HepG2 (cell line): ENCODE results near the gene PLEKHB1. TPM values are rescaled to one million over a fixed set of nuclear protein-coding genes. Genes with fewer than 3 reads are reported as not detected.

ENCODE experiments used
- ATRX ChIP-seq: sonication (generic); formaldehyde crosslinking; IDR thresholded peaks from 2 replicates; pipeline ENCODE4 v1.4.0; 2020; ENCODE audit warnings: missing genetic modification reagents, borderline replicate concordance
- HNRNPL ChIP-seq: fragments of 200-400 bp; formaldehyde crosslinking; IDR thresholded peaks from 2 replicates; pipeline ENCODE4 v1.6.1; 2017; ENCODE audit warnings: mild to moderate bottlenecking, low read depth, low read length
- KLF16 ChIP-seq, 2 experiments: sonication (generic) in 1 of 2; formaldehyde crosslinking in 1 of 2; IDR thresholded peaks; 2 replicates each; pipeline versions ENCODE4 v1.6.1 to v1.8.0; 2016 to 2023; ENCODE audit warnings: missing genetic modification reagents in 2 of 2, missing compliant biosample characterization in 1 of 2
- MAX ChIP-seq: IDR thresholded peaks from 2 replicates; pipeline ENCODE4 v1.6.1; 2012; ENCODE audit warnings: inconsistent platforms
- MTERF4 ChIP-seq: sonication (generic); formaldehyde crosslinking; IDR thresholded peaks from 2 replicates; pipeline ENCODE4 v1.8.0; 2023; ENCODE audit warnings: mild to moderate bottlenecking, missing genetic modification reagents
- NFRKB ChIP-seq: fragments of 450-650 bp; IDR thresholded peaks from 2 replicates; pipeline ENCODE4 v1.6.1; 2017
- NR2F1 ChIP-seq, 2 experiments: fragments of 450-650 bp in 1 of 2; formaldehyde crosslinking in 1 of 2; IDR thresholded peaks; 2 replicates each; pipeline versions ENCODE4 v1.5.0 to v1.6.1; 2016 to 2020; ENCODE audit warnings: mild to moderate bottlenecking in 1 of 2, missing compliant biosample characterization in 1 of 2, missing genetic modification reagents in 1 of 2, moderate library complexity in 1 of 2
- NR3C1 ChIP-seq: sonication (generic); formaldehyde crosslinking; IDR thresholded peaks from 2 replicates; pipeline ENCODE4 v1.4.0; 2020; ENCODE audit warnings: missing genetic modification reagents
- POGK ChIP-seq: sonication (generic); formaldehyde crosslinking; conservative IDR thresholded peaks from 2 replicates; pipeline ENCODE4 v1.8.0; 2022; ENCODE audit warnings: mild to moderate bottlenecking, moderate library complexity, missing genetic modification reagents
- POLR2A ChIP-seq, 2 experiments: IDR thresholded peaks; 2 replicates each; pipeline ENCODE4 v1.6.1; 2011; ENCODE audit warnings: low read depth in 2 of 2, low read length in 2 of 2, mild to moderate bottlenecking in 1 of 2, moderate library complexity in 1 of 2; ENCODE audit not compliant: insufficient read depth in 1 of 2
- STAT6 ChIP-seq: sonication (generic); formaldehyde crosslinking; IDR thresholded peaks from 2 replicates; pipeline ENCODE4 v1.4.0; 2020; ENCODE audit warnings: missing genetic modification reagents, mild to moderate bottlenecking, borderline replicate concordance
- ZBTB39 ChIP-seq: sonication (generic); formaldehyde crosslinking; IDR thresholded peaks from 2 replicates; pipeline ENCODE4 v1.5.0; 2020; ENCODE audit warnings: missing genetic modification reagents
- ZBTB7B ChIP-seq: sonication (generic); formaldehyde crosslinking; IDR thresholded peaks from 2 replicates; pipeline ENCODE4 v1.4.0; 2020; ENCODE audit warnings: missing genetic modification reagents
- ZC3H13 ChIP-seq: sonication (generic); formaldehyde crosslinking; IDR thresholded peaks from 2 replicates; pipeline ENCODE4 v1.8.1; 2023; ENCODE audit warnings: mild to moderate bottlenecking, missing genetic modification reagents, moderate library complexity
- ZFP41 ChIP-seq: sonication (generic); formaldehyde crosslinking; IDR thresholded peaks from 2 replicates; pipeline ENCODE4 v1.4.0; 2020; ENCODE audit warnings: mild to moderate bottlenecking, missing genetic modification reagents, borderline replicate concordance
- ZNF572 ChIP-seq: sonication (generic); formaldehyde crosslinking; IDR thresholded peaks from 2 replicates; pipeline ENCODE4 v1.5.1; 2020; ENCODE audit warnings: mild to moderate bottlenecking, missing genetic modification reagents
- polyA plus RNA-seq, 8 experiments: library from polyadenylated mRNA; depleted of rRNA in 3 of 8; stranded (reverse) in 7 of 8; unstranded in 1 of 8; fragments of >200 nt; fragmentation: Illumina TruSeq in 4 of 8; extraction: Trizol in 4 of 8; gene quantifications; 2 replicates each; pipeline versions ENCODE4 v1.2.1 to v1.2.3, GENCODE V29; 2011 to 2016; ENCODE audit warnings: low read depth in 4 of 8, missing spikeins in 1 of 8, mixed read lengths in 1 of 8; ENCODE audit not compliant: insufficient read depth in 1 of 8
- total RNA-seq, 5 experiments: library from RNA; depleted of rRNA; stranded (reverse); fragments of >200 nt; fragmentation: Illumina TruSeq; extraction: Trizol; gene quantifications; 2 replicates each; pipeline ENCODE4 v1.2.3, GENCODE V29; 2016; ENCODE audit warnings: low read depth in 1 of 5

Gene PLEKHB1
- total and polyA plus RNA-seq, 2 of the 13 experiments (the other 11 are each of a cell fraction or from before 2014, with no cell fraction given), result 68.0 to 99.3 TPM

GRCh38 chr11:73647459-73648100 is 1.2 kb downstream of the PLEKHB1 start (continued):
- no peak for TF ChIP-seq POGK
- peak; percentile 49 to 62 for TF ChIP-seq POLR2A (IDR thresholded peaks at IDR 0.05; ENCODE audit: insufficient read depth in 1 of 2, low read depth in 2 of 2, low read length in 2 of 2)
- no peak for TF ChIP-seq NFRKB
- TF ChIP-seq ZBTB39, result no peak
- TF ChIP-seq ATRX, result no peak
- TF ChIP-seq ZBTB7B, result no peak
- no peak for TF ChIP-seq STAT6 (CRISPR knock-in tag)
- TF ChIP-seq ZNF572 (CRISPR knock-in tag), result no peak
- TF ChIP-seq MAX, result peak; percentile 50; the same call in 1 of the 2 replicates
- no peak for TF ChIP-seq ZFP41 (CRISPR knock-in tag)
- TF ChIP-seq KLF16 (CRISPR knock-in tag; IDR thresholded peaks at IDR 0.05), result no peak
- no peak for TF ChIP-seq ZC3H13 (CRISPR knock-in tag)
- TF ChIP-seq MTERF4 (CRISPR knock-in tag), result no peak
- TF ChIP-seq HNRNPL, result peak; percentile 86
- TF ChIP-seq NR2F1 (CRISPR knock-in tag; IDR thresholded peaks at IDR 0.05), result no peak
- no peak for TF ChIP-seq NR3C1 (CRISPR knock-in tag)
